ENCODE data around the gene GPC6.

DNA sequence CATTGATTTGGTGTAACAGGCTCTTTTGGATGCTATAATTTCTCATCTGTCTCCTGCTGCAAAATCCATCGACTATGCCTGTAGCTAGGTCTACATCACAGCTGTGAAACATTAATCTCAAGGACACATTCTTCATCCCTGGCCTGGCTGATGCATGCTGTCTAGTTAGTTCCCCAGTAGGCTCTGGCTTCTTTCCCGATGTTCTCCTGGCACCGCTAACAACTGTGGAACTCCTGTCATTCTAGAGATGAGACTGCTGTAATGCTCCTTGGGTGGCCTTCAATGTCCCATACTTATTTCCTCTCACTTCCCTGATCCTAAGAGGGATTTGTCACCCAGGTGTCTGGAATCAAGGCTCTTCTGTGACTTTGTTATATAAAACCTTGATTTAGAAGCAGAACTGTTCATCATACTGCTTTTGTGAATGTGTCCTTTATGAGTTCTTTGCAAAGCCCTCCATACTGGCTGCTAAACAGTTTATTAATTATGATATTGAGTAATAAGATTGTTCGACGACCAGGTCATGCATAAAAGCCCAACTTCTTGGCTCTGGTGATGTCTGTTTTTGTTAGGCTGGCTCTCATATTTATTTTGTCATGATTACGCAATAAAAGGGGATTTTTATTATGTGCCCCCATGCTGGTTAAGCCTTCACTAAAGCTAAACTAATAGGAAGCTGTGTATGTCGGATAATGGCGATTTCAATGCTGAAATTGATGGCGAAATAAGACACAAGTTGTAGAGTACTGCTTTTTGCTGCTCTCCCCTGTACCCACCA, 1025.4 kb downstream of the GPC6 start:
- no peak for TF ChIP-seq TAF1 (IDR thresholded peaks at IDR 0.05; ENCODE audit: borderline replicate concordance, low read depth, low read length)
- TF ChIP-seq POLR2A (IDR thresholded peaks at IDR 0.05; ENCODE audit: low read depth, low read length): no peak
